Spleen (tissue), 11 donors: Measurements from ENCODE around the gene UPK1B. TPM values are rescaled to one million over a fixed set of nuclear protein-coding genes. Genes with fewer than 3 reads are reported as not detected.

Experiments used
- DNase-seq: peaks from one replicate; pipeline ENCODE4 v3.0.0-alpha.2; 2020
- H3K27ac ChIP-seq, 8 donors: fragments of 200-600 bp; sonication (generic) in 7 of 8; 1 replicate in 4 of 8; 2 replicates in 4 of 8; pipeline versions ENCODE4 v1.5.0 to v1.8.0; 2016 to 2021; ENCODE audit warnings: inconsistent platforms in 4 of 8, mild to moderate bottlenecking in 4 of 8, moderate library complexity in 1 of 8
- H3K27me3 ChIP-seq, 7 donors: fragments of 200-600 bp; sonication (generic) in 6 of 7; replicated peaks in 1 of 7; 1 replicate in 4 of 7; 2 replicates in 3 of 7; pipeline versions ENCODE4 v1.5.0 to v1.8.0; 2016 to 2021; ENCODE audit warnings: inconsistent platforms in 3 of 7, mild to moderate bottlenecking in 1 of 7
- H3K36me3 ChIP-seq, 6 donors: fragments of 200-600 bp; sonication (generic) in 5 of 6; 1 replicate in 4 of 6; 2 replicates in 2 of 6; pipeline versions ENCODE4 v1.5.0 to v1.8.0; 2016 to 2021; ENCODE audit warnings: inconsistent platforms in 2 of 6
- H3K4me1 ChIP-seq, 6 donors: fragments of 200-600 bp; sonication (generic) in 5 of 6; 1 replicate in 3 of 6; 2 replicates in 3 of 6; pipeline versions ENCODE4 v1.5.0 to v1.8.0; 2016 to 2021; ENCODE audit warnings: inconsistent platforms in 3 of 6
- H3K4me3 ChIP-seq, 8 donors: fragments of 200-600 bp; sonication (generic) in 7 of 8; 1 replicate in 4 of 8; 2 replicates in 4 of 8; pipeline versions ENCODE4 v1.5.0 to v1.8.0; 2016 to 2021; ENCODE audit warnings: inconsistent platforms in 4 of 8, mild to moderate bottlenecking in 4 of 8, moderate library complexity in 2 of 8
- H3K9me3 ChIP-seq, 8 donors: fragments of 200-600 bp; sonication (generic) in 7 of 8; 1 replicate in 4 of 8; 2 replicates in 4 of 8; pipeline versions ENCODE4 v1.5.0 to v1.8.0; 2016 to 2021; ENCODE audit warnings: inconsistent platforms in 4 of 8
- POLR2A ChIP-seq, 3 donors: fragments of 450-650 bp; IDR thresholded peaks; one replicate each; pipeline ENCODE4 v1.5.1; 2017; ENCODE audit warnings: antibody characterized with exemption in 3 of 3, mild to moderate bottlenecking in 1 of 3
- POLR2AphosphoS5 ChIP-seq, 3 donors: sonication (generic); formaldehyde crosslinking; IDR thresholded peaks; one replicate each; pipeline ENCODE4 v1.5.1; 2017; ENCODE audit warnings: antibody characterized with exemption in 3 of 3
- WGBS, 5 donors: extraction: QIAGEN DNeasy Blood & Tissue Kit in 3 of 5; methylation state at CpG; one replicate each; pipeline versions ENCODE4 v1.1.5 to v1.1.7; 2013 to 2018; 5-methylcytosine and 5-hydroxymethylcytosine counted together
- intact Hi-C: fragments of 100-400 bp; cut with DNase I; formaldehyde crosslinking; loops from one replicate; pipeline ENCODE4 v1.15.0; 2023; ENCODE audit warnings: low total_unique reads
- polyA plus RNA-seq, 3 donors: library from polyadenylated mRNA; stranded (reverse); fragments of 200-250 nt; gene quantifications; one replicate each; pipeline ENCODE4 v1.2.1, GENCODE V29; 2013
- total RNA-seq, 7 donors: library from RNA; depleted of rRNA in 3 of 7; stranded (reverse); fragments of >200 nt in 3 of 7; fragmentation: NEBNext Ultra II Directional in 4 of 7; extraction: Animal tissue kit (Norgen Biotek cat#: 25700) in 4 of 7; gene quantifications; one replicate each; pipeline versions ENCODE4 v1.1.0 to v1.2.1, GENCODE V29; 2016 to 2021
- TF ChIP-seq, protein P1 (sequence below), 11 experiments: fragments of 200-600 bp in 7 of 11; fragments of 450-650 bp in 4 of 11; sonication (generic) in 4 of 11; IDR thresholded peaks in 8 of 11; conservative IDR thresholded peaks in 3 of 11; 1 replicate in 7 of 11; 2 replicates in 4 of 11; pipeline versions ENCODE4 v1.4.0 to v1.8.0; 2016 to 2021; ENCODE audit warnings: antibody characterized with exemption in 11 of 11, inconsistent platforms in 4 of 11, mild to moderate bottlenecking in 1 of 11
- donor health status: healthy with polysubstance abuse.
- donor health status: DM: no; HTN: no; CAD: no; lungs with moderate emphysema.
- donor health status: DM: no; HTN: no; CAD: no.
- donor health status: Bipolar disorder and iron deficiency.
- donor health status: healthy.
- donor health status: DM: no; HTN: no; CAD: no.
- donor health status: DM: yes; HTN: yes; CAD: no.

Gene UPK1B
- total and polyA plus RNA-seq, 10 donors = not detected

DNA sequence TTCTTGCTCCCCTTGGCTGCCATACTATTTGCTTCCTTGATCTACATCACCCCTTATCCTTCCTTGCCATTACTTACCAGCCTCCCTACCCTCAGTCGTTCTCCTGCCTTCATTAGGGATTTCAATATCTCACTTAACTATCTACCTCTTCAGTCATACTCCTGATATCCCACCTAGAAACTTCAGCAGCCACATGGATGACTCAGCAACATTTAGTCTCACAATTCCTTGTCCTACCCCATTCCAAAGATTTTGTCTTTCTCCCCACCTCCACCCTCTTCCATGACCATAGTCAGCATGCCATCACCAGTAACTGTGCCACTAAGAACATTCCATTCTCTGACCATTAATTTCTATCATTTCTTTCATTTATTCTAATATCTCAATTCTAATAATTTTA lies 18.4 kb downstream of the UPK1B start:
- 66 to 93% (median 80%) methylated on average over 1 of the region's 1 CpG for WGBS, 5 donors
- Histone ChIP-seq H3K4me1 (no peaks in the 10 kb centered on the region), H3K36me3 (no peaks in the 10 kb centered on the region), H3K27me3 (no peaks in the 10 kb centered on the region), H3K27ac (no peak overlapping the region), H3K9me3 (no peaks in the 10 kb centered on the region), H3K4me3 (no peak overlapping the region)
- DNase-seq = no peak
- intact Hi-C loops = no loop called here
- TF ChIP-seq POLR2A (IDR thresholded peaks at IDR 0.05) (no peak), POLR2AphosphoS5 (IDR thresholded peaks at IDR 0.05) (no peak)
- TF ChIP-seq, protein P1, sequence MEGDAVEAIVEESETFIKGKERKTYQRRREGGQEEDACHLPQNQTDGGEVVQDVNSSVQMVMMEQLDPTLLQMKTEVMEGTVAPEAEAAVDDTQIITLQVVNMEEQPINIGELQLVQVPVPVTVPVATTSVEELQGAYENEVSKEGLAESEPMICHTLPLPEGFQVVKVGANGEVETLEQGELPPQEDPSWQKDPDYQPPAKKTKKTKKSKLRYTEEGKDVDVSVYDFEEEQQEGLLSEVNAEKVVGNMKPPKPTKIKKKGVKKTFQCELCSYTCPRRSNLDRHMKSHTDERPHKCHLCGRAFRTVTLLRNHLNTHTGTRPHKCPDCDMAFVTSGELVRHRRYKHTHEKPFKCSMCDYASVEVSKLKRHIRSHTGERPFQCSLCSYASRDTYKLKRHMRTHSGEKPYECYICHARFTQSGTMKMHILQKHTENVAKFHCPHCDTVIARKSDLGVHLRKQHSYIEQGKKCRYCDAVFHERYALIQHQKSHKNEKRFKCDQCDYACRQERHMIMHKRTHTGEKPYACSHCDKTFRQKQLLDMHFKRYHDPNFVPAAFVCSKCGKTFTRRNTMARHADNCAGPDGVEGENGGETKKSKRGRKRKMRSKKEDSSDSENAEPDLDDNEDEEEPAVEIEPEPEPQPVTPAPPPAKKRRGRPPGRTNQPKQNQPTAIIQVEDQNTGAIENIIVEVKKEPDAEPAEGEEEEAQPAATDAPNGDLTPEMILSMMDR (IDR thresholded peaks at IDR 0.05 in 8 of 11, conservative IDR thresholded peaks at IDR 0.05 in 3 of 11) = no peak

DNA sequence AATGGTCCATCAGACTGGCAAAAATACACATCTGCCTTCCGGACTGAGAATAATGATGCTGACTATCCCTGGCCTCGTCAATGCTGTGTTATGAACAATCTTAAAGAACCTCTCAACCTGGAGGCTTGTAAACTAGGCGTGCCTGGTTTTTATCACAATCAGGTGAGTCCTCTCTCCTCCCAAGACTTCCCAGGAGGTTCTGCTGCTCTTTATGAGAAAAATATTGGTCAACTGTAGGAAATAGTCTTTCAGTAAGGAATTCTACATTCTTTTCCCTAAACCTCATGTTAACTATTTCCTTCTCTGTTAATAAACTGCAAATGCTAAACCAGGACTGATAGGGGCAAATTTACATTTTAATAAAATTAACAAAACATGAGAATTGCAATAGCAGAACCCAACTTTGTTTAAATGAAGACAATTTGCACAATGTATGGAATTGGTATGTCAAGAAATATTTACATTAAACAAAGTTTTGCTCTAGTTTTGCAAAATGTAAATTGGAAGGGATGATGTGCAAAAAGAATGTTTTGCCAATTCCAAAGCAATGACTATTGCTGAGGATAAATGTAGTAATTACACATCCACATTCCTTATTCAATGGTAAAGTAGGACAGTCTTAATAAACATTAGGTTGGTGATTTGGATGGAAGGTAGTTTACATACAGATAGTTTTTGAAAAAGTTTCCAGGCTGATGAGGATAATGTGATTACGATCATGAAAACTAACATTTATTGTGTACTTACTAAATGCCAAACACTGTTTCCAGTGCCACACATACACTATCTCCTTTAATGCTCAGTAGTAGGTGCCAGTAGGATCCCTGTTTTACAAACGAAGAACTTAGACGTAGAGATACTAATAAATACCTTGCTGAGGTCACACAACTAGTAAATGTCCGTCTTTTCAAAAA lies 21.1 kb downstream of the UPK1B start:
- Histone ChIP-seq H3K4me1 (no peaks in the 10 kb centered on the region), H3K27ac (no peak overlapping the region), H3K36me3 (no peaks in the 10 kb centered on the region), H3K27me3 (no peaks in the 10 kb centered on the region), H3K9me3 (no peaks in the 10 kb centered on the region), H3K4me3 (no peak overlapping the region)
- intact Hi-C loops = no loop called here
- 85 to 92% (median 90%) methylated on average over 7 of the region's 7 CpGs for WGBS, 5 donors
- TF ChIP-seq POLR2A (IDR thresholded peaks at IDR 0.05) (no peak), POLR2AphosphoS5 (IDR thresholded peaks at IDR 0.05) (no peak)
- TF ChIP-seq, protein P1 (IDR thresholded peaks at IDR 0.05 in 8 of 11, conservative IDR thresholded peaks at IDR 0.05 in 3 of 11) = no peak
- DNase-seq = no peak

DNA sequence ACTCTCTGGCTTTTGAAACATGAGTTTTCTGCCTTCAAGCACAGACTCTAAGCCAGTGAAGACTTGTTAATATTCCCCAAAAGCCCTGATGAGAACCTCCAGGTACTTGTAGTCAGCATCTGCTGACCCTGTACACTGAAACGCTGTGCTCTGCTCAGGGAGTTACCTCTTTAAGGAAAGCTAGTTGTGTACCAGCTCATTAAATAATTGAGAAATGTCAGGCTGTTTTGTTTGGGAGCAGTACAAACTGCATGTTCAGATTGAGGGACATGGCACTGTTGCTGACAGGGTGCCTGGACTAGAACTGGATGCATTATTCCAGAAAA lies 21.7 kb downstream of the UPK1B start:
- Histone ChIP-seq H3K27me3 (no peaks in the 10 kb centered on the region), H3K4me1 (no peaks in the 10 kb centered on the region), H3K36me3 (no peaks in the 10 kb centered on the region), H3K9me3 (no peaks in the 10 kb centered on the region), H3K4me3 (no peak overlapping the region), H3K27ac (no peak overlapping the region)
- WGBS, 5 donors = 75 to 90% (median 87%) methylated on average over 1 of the region's 1 CpG
- TF ChIP-seq, protein P1 (IDR thresholded peaks at IDR 0.05 in 8 of 11, conservative IDR thresholded peaks at IDR 0.05 in 3 of 11) = no peak
- TF ChIP-seq POLR2A (IDR thresholded peaks at IDR 0.05) (no peak), POLR2AphosphoS5 (IDR thresholded peaks at IDR 0.05) (no peak)
- intact Hi-C loops = no loop called here
- DNase-seq = no peak

DNA sequence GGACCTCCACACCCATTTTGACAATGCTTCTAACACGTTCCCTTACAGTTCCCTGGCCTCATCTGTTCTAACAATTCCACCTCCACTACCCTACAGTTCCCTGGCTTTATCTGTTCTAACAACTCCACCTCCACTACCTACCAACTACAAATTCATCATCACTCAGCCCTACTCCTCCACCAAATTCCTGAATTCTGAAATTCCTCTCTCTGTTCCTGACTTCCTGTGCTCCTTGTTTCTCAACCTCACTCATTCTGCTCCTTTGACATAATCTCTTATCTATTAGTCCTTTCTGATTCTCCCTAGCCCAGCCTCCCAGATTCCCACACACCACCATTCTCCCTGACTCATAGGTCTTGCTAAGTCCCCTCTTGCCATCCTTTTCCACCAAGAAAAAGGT lies 22.5 kb downstream of the UPK1B start:
- Histone ChIP-seq H3K9me3 (no peaks in the 10 kb centered on the region), H3K27me3 (no peaks in the 10 kb centered on the region), H3K27ac (no peak overlapping the region), H3K4me3 (no peak overlapping the region), H3K36me3 (no peaks in the 10 kb centered on the region), H3K4me1 (no peaks in the 10 kb centered on the region)
- TF ChIP-seq POLR2A (IDR thresholded peaks at IDR 0.05) (no peak), POLR2AphosphoS5 (IDR thresholded peaks at IDR 0.05) (no peak)
- TF ChIP-seq, protein P1 (IDR thresholded peaks at IDR 0.05 in 8 of 11, conservative IDR thresholded peaks at IDR 0.05 in 3 of 11) = no peak
- no peak for DNase-seq
- intact Hi-C loops = no loop called here
- WGBS, 5 donors = 79 to 93% (median 86%) methylated on average over 1 of the region's 1 CpG
